ENCODE data around the gene ITCH.

The ITCH gene

DNA sequence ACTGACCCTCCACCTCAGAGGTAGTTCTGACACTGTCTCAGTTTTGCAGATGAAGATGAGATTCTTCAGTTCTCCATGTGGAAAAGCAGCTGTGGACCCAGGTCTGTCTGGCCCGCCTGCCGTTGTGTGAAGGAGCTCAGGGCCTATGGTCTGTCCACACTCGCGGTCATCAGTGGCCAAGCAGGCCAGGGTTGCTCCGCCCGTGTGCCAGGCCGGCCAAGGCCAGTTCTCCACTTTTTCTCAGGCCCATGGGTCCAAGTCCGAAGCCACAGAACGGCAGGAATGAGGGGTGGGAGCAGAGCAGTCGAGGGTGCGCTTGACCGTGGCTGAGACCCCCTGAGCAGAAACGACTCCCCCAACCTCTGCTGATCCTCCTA lies 186.8 kb downstream of the ITCH start:
- DNase-seq (ENCODE audit: low spot score), result no peak

DNA sequence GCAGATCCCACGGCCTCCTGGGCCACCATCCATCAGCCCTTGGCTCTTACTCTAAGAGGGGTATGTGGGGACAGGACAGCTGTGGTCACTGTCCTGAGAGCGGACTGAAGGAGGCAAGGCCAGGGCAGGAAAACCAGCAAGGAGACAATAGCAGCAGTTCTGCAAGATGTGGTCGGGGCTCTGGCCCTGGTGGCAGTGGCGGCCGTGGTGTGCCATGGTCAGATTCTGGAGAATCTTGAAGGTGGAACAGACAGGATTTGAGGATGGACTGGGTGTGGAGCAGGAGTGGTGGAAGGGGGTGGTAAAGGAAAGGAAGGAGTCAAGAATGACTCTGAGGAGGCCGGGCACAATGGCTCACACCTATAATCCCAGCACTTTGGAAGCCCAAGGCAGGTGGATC lies 189.5 kb downstream of the ITCH start:
- DNase-seq (ENCODE audit: low spot score), result no peak

DNA sequence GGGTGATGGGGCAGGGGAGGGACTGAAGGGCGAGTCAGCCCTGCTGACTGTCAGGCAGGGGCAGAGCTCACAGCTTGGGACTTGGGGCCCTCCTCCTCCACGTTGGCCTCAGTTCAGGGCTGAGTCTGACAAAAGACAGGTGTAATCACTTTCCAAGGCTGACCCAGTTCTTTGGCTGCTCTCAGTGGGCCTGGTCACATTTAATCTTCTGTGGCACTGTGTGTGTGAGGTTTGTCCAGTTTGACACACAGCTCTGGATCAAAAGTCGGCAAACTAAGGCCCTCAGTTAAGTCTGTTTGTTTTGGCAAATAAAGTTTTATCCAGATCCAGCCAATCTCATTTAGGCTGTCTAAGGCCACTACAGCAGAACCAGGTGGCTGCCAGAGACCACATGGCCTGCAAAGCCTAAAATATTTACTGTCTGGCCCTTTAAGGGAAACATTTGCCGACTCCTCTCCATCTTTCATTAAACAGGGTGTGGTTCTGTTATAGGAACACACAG lies 190.3 kb downstream of the ITCH start:
- DNase-seq (ENCODE audit: low spot score), result no peak

DNA sequence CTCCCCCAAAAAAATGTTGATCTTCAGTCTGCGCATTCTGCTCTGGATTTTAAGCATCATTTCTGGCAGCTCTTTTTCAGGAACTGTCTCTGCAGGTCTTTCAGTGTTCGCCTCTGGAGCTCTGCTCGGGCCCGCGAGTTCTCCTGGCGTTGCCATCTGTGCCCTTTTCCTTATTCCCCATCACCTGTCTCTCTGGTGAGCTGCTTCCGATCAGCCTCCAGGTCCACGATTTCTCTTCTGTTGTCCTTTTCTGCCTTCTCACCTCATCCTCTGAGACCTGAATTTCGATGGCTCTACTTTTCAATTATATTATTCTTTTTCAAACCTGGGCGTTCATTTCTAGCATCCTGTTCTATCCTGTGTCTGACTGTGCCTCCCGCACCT lies 194.9 kb downstream of the ITCH start:
- DNase-seq (ENCODE audit: low spot score), result no peak

DNA sequence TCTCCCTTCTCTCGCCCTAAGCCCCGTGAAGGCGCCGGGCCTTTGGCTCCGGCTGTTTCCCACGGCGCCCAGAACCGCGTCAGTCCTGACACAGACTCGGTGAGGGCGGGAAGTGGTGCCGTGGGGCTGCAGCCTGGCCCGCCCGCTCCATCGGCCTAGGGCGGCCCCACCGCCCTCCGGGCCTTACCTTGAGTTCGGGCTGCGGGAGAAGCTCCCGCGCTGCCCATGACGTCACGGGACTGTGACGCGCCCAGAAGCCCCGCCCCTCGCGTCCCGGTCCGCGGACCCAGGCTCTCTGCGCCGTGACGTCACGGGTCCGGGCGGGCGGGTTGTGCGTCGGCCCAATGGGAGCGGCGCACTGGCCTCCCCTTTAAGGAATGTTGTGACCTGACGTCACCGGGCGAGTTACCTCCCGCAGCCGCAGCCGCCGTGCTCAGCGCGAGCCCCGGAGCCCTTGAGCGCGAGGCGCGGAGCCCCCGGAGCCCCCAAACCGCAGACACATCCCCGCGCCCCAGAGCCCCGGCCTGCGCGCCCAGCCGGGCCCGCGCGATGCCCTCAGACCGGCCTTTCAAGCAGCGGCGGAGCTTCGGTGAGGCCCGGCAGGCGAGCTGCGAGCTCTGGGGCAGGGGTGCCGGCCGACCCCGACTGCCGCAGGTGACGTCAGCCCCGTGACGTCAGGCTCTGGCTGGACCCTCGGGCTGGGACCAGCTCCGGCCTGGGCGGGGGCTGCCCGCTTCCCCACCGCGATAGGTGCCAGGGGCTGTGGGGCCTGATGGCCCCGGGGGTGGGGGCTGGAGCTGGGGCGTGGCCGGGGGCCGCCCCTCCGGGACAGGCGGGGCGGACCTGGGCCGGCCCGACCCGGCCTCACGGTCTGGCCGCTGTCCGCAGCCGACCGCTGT lies 195.5 kb downstream of the ITCH start, which contains the start of gene MAP1LC3A:
Gene MAP1LC3A, plus strand, starts transcription at position 399 of the 899 bp plus-strand sequence. Its CDS starts 151 bp downstream, at position 550.
- peak; percentile 97 for DNase-seq (ENCODE audit: low spot score)

DNA sequence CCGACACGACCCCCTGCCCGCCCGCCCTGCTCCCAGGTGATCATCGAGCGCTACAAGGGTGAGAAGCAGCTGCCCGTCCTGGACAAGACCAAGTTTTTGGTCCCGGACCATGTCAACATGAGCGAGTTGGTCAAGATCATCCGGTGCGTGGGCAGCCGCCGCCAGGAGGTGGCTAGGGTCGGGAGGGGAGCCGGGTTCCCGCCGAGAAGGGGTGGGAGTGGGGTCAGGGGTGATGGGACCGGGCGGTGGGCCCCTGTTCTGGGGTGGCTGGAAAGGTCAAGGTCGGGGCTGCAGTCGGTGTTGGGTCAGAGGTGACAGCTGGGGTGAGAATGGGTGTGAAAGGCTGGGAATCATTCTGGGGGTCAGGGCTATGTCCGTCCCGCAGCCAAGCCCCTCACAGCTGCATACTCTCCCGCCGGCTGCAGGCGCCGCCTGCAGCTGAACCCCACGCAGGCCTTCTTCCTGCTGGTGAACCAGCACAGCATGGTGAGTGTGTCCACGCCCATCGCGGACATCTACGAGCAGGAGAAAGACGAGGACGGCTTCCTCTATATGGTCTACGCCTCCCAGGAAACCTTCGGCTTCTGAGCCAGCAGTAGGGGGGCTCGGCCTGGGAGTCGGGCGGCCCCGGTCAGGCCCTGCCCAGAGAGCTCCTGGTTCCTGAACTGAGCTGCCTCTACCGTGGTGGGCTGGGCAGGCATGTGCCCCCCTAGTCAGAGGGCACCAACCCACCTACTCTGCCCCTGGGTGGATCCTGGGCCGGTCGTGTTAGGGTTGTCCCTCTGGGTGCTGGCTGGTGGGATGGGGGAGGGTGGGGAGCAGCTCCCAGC lies 196.5 kb downstream of the ITCH start:
- DNase-seq (ENCODE audit: low spot score), result no peak

DNA sequence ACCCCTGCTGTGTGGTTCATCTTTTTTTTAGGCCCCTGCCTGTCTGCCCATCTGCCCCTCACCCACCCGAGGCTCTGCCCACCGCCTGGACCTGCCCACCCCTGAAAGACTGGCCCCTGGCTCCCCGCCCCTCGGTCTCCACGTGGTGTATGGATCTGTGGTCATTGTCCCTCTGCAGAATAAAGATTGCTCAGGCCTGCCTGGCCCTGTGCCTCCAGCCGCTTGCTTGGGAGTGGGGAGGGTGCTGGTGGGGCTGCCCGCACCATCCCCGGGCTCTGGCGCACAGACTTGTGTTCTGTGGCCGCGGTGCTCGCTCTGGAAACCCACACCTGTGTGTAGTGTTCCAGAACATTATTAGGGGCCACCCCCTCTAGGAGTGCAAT lies 197.1 kb downstream of the ITCH start:
- no peak for DNase-seq (ENCODE audit: low spot score)

DNA sequence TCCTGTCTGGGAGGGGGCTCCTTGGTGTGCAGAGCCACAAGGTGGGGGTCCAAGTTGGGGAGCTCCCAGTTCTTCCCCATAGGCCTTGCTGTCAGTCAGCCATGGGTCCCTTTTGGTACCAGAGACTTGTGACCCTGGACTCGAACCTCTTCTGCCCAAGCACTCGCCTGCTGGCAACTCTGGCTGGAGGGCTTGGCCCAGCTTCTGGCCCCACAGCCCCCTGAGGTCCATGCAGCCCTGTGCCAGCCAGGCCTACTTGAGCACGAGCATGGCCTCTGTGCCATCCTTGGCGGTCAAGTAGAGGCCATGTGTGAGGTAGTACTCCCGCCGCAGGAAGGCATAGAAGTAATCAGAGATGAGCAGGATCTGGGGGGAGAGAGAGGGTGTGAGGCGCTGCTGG lies 197.5 kb downstream of the ITCH start:
- DNase-seq (ENCODE audit: low spot score), result no peak

Measured in hepatic stellate cell (primary cell).